HG02840 (cell line): ENCODE data around the gene RHAG.
"Not testable (repeated sequence)": the region's sequence is repeated elsewhere in the genome, so short reads cannot be mapped to it uniquely, and the experiment has no call there.

Experiments used
- ATAC-seq: cut with Tn5 transposase; IDR thresholded peaks from one replicate; pipeline ENCODE4 v1.9.1; 2021; ENCODE audit warnings: mild to moderate bottlenecking, moderate library complexity, moderate number of reproducible peaks; ENCODE audit not compliant: unreplicated experiment, low FRiP score

The RHAG gene

DNA sequence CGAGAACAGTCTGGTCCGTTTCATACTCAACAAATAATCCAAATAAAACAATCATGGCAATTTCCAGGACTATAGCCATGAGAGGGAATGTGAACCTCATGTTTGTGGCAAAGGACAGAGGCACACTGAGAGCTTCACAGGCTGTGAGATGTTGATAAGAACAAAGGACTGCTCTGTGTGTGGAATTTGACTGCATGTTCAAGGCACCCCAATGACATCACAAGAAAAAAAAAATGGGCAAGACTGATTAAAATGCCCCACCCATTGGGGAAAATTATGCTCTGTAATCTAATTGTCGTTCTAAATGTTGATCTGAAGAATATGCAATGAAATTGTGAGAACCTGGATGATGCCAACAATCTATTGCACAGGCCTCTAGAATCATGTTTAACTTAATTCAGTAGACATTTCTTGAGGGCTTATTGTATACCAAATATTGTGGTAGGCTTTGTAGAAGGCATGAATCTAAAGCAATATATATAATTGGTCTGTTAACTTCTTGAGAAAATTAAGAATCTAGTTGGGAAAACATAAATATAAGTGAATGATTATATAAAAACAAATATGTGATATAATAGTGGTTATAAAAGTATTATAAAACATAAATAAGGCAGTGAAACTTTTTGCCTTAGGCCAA, at the start of gene RHAG:
Gene RHAG, minus strand, starts transcription at position 127 of the 637 bp plus-strand sequence. Its CDS starts 27 bp downstream, at position 100.
- no peak for ATAC-seq

DNA sequence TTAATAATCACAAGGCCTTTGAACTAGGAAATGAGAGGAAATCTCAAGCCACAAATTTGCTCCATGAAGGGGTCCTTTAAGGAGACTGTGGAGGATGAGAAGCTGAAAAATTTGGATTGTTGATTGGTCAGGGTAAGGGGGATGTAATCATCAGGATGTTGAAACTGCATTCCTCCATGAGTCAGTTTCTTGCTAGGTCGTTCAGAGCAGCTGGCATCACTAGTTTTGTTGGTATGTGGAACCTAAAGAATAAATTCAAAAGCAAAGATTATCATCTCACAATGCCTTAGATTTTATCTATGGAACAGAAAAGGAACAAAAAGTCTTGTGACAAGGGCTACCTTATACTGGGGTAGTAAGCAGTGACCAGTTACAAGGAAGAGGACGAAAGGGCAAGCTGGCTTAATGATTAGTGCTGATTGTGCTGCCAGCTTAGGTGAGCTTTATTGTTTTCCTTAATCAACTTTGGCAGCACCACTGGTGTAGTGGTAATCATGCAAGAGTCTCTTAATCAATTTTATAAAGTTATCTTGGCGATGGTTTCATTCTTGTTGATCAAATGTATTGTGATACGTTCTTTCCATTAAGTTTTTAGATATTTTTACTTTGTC, 40.1 kb upstream of the RHAG start:
- ATAC-seq = no peak

DNA sequence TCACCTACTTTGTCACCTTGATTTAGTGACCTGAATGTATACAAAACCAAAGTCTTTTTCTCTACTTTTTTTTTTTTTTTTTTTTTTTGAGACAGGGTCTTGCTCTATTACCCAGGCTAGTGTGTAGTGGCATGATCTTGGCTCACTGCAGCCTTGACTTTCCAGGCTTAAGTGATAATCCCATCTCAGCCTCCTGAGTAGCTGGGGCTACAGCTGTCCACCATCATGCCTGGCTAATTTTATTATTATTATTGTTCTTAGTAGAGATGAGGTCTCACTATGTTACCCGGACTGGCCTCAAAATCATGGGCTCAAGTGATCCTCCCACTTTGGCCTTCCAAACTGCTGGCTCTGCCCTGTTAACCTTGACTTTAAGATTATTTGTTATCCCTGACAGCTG, 39.2 kb upstream of the RHAG start:
- ATAC-seq = no peak

DNA sequence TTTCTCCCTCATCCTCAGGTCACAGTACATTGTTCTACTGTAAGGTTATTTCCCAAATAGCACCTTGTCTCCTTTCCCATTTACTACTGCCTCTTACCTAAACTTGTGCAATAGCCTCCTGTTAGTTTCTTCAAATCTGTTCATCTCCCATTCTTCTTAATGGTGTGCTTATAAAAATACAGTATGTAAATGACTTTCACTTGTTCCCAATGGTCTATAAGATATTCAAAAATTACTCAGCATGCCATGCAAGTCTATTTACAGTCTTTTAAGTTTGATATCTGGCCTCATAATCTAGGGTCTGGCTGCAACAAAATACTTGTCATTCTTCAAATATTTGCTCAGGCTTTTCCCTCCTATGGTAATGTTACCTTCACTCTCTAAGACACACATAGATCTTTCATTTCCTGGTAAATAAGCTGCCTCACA, 31.5 kb upstream of the RHAG start:
- ATAC-seq = no peak

DNA sequence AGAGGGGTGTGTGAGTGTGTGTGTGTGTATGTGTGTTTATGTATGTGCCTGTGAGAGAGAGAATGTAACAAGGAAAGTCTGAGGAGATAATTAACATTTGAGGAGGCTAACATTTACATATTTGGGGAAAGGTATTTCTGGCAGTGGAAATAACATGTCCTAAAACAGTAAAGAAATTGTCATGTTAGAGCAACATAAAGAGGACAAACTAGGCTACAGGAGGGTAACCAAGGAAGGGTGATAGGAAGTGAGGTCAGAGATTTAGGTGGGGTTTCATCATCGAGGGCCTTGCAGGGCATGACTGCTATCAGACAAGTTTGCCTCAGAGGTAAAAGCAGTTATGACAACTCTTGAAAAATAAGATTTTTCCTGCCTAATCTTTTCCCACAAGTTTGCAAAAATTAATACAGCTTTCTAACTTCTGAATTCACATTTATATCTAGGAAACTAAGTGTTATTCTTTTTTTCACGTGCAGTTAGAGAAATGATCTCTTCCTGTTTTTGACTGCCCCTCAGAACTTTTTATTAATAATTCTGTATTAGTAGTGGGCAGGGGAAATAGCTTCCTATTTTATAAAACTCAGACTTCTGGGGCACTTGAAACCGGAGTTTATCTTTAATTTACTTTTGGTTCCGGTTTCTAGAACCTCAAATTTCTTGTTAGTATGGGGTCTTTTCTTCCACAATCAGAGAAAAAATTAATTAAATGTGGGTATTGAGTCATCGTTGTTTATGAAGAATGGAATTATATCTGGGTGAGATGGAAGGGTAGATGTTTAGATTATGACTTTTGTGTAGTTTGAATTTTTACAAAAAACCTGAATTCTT, 30.5 kb upstream of the RHAG start:
- no peak for ATAC-seq

DNA sequence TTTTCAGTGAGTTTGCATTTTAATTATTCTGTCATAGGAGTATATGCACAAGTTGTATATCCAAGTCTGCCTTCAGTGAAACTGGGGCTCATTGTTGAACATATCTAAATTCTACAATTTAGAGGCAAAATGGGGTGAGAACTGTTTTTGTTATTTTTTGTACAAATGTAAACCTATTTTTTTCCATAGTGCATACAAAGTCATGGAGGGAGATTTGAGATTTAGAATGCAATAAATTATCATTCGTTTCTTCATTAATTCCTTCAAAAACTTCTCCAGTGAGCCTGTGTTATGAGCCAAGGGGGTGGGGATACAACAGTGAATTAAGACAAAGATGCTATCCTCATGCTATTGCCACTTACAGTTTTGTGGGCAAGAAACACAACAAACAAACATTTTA, 29.8 kb upstream of the RHAG start:
- ATAC-seq = no peak

DNA sequence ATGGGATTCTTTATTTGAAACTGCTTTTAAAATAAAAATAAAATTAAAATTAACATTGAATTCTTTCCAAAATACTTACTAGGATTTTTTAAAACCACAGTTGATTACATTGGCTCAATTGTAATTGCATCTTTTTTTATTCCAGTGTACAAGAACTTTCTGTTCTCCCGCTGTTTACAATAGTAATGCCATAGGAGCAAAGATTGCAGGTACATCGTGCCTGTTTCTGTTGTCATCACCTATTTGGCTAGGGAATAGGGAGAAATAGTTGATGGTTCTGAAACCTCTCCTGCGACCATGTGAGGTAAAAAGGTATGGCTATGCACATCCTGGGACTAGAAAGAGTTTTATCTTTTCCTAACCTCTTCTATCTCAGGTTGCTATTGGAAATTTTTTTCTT, 28.2 kb upstream of the RHAG start:
- no peak for ATAC-seq

DNA sequence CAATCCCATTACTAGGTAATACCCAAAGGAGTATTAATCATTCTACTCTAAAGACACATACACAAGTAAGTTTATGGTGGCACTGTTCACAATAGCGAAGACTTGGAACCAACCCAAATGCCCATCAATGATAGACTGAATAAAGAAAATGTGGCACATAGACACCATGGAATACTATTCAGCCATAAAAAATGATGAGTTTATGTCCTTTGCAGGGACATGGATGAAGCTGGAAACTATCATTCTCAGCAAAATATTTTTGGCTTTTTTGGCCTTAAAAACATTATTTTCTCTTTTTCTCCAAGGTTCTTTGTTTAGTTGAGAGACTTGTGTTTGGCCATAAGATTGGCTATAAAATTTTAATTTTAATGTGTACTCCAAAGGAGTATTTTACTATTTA, 27.4 kb upstream of the RHAG start:
- ATAC-seq = not testable (repeated sequence)

DNA sequence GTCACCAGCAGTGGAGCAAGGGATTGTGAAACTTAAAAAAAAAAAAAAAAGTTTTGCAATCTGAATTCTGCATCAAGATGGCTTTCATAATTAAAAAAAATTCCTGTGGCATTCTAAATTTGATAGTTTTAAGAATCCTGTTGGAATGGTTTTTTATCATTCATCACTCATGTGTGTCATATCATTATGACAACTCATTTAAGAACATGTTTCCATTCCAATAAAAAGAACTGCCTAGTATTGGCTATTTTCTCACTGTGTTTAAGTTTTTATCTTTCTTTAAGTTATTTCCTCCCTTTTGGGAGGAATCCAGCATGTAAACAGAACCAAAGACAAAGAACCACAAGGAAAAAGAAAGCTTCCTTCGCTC, 26.2 kb upstream of the RHAG start:
- ATAC-seq = no peak

DNA sequence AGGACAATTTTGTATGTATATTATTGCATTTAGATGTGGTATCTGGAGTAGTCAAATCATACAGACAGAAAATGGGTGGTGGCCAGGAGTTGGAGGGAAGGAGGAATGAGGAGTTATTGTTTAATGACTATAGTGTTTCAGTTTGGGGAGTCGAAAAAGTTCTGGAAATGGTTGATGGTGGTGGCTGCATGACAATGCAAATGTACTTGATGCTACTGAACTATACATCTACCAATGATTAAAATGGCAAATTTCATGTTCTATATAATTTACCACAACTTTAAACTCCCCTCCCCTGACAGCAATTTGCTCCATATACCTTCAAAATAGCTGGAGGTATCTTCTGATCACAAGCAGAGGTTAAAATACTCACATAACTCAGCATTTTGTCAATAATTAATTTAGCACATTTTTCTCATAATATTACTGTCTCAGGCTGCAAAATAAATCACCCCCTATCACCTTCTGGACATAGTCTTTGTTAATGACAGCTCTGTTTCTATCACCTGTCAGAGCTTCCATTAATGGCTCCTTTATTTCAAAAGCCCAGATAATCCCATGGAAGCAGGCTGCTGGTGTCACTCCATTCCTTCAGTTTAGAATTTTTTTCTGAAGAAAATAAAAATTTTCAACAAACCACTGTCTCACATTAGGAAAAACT, 25.7 kb upstream of the RHAG start:
- no peak for ATAC-seq

DNA sequence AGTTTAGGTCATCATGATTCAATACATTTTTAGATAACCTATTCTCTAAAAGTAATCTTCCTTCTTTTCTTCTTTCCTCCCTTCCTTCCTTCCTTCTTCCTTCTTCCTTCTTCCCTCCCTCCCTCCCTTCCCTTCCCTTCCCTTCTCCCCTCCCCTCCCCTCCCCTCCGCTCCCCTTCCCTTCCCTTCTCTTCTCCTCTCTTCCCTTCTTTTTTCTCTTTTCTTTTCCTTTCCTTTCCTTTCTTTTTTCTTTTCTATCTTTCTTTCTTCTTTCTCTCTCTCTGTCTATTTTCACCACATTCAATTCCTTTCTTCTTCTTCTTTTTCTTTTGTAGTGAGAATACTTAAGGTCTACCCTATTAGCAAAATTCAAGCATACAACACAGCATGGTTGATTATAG, 17.3 kb upstream of the RHAG start:
- no peak for ATAC-seq

DNA sequence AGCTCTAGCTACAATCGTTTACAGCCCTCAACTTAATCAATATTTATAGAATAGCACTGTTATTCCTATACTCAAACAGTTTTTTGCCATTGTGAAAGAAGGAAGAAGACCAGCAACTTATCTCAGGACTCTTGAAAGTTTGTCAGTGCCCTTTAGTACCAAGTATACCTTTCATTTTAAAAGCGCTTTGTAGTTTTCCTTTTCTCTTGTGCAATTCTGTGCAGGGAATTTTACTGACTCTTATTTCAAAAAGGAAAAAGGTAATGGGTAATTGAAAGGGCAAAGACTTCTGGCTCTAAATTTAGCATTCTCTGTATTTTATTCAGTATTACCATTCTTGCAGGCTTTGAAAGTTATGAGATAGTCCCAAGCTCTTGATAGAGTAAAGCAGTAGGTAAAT, 16.8 kb upstream of the RHAG start:
- no peak for ATAC-seq

DNA sequence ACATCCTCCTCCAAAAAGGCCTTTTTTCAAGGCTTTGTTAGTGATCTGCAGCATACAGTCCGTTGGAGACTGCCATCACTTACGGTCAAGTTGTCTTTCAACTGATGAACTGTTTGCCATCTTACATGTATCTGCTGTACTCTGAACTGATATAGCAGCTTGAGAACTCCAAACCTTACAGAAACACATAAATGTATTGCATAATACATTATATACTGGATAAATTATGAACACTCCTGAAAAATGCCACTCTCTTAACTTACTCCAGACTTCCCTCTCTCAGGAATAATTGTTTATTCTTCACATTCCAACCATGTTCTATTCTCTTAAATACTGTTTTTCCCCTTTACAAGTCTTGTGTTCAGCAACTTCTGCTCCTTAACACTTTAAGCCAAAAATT, 14.6 kb upstream of the RHAG start:
- ATAC-seq = no peak

DNA sequence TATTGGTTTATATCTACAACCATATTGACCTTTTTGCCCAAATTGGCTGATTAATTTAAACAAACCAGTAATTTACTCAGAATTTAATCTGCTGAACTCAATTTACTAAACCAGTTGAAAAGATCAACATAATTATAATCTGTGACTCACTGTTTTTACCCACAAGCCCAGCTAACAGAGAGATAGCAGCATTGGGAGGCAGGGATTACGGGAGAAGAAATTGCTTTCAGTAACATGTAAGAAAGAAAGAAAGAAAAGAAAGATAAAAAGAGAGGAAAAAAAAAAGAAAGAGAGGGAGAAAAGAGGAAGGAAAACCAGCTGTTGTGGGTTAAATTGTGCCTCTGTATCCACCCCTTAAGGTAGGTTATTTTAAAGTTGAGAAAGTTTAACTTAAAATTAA, 13.3 kb upstream of the RHAG start:
- no peak for ATAC-seq

DNA sequence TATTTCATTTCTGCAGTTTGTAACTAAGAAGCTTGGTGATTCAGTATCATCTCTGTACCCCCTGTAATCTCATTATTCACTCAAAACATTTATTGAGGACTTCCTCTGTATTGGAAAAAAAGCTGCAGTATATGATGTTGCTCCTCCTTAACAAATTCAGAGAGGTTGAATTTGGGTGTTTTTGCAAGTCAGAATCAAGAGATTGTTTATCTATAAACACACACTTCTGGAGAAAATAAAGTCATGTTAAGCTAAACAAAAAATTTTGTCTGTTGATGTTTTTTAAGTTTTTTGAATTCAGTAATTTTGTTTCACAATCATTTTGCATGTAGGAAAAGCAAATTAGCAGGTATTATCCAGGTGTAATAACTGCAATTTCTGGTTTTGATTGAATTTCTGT, 11.4 kb upstream of the RHAG start:
- no peak for ATAC-seq

DNA sequence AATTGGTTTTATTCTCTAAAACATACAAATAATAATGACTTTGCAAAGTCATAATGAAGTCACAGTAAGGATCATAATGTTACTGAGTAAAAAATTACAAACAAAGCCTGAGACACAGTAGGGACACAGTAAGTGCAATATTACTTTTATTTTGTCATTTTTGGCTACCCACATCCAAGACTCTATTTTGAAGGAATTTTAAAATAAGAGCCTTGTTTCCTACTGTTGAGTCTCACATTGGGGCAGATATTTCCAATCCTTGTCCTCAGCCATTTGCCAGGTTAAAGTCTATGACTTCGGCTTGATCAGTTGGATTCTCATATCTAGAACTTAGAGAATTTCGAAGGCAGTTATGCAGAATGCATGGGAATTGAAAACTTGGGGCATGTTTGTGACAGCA, 10.8 kb upstream of the RHAG start:
- ATAC-seq = no peak

DNA sequence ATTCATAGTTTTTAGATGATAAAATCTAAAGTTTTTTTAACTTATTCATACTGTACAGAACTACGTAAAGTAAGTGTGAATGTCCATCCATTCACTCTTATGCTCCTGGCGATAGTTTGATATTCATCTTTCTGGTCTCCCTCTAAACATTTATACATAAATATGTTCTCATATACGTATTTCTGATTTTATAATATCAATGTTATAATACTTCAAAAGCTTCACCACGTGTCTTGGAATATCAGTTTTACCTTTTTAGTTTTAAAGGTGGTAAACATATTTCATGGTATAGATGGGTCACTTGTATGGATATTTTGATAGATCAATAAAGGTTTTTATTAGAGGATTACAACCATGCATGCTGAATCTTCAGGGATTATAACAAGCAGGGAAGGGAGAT, 10.3 kb upstream of the RHAG start:
- ATAC-seq = no peak

DNA sequence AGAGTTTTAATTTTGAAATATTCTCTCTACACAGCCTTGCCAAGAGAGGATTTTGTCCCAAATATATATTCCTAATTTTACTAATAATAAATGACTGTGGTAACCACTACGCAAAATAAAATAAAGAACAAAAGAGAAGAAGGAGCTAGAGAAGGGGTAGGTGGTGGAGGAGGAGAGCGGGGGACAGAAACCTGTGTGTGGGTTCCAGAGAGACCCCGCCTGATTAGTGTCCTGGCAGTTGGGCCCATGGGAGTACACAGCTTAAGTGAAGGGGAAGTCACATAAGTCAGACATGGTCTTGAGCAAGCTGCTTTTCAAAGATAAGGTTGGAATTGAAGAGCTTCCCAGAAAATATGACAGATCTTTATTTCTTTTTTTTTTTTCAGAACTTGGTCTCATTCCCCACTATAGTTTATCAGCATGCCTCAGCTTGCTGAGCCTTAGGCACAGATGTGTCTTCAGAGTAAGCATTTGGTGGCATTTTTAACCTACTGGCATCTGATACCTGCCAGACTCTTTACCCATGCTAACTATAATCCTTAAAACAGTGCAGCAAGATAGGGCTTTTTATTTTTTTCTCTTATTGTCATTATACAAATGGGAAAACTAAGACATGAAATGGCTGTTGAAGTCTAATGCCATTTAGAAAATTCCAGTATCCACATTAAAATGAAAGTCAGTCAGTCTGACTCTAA, 9.6 kb upstream of the RHAG start:
- no peak for ATAC-seq

DNA sequence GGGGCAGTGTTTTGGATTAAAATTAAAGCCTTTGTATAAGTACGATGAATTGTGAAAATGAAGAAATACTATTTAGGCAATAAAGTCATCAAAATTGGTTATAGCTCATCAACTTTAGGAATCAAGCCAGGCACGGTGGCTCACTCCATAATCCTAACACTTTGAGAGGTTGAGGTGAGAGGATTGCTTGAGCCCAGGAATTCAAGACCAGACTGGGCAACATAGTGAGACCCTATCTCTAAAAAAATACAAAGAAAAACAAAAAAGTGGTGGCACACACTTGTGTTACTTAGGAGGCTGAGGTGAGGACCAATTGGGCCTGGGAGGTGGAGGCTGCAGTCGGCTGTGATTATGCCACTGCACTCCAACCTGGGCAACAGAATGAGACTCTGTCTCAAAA, 8.5 kb upstream of the RHAG start:
- ATAC-seq = no peak

DNA sequence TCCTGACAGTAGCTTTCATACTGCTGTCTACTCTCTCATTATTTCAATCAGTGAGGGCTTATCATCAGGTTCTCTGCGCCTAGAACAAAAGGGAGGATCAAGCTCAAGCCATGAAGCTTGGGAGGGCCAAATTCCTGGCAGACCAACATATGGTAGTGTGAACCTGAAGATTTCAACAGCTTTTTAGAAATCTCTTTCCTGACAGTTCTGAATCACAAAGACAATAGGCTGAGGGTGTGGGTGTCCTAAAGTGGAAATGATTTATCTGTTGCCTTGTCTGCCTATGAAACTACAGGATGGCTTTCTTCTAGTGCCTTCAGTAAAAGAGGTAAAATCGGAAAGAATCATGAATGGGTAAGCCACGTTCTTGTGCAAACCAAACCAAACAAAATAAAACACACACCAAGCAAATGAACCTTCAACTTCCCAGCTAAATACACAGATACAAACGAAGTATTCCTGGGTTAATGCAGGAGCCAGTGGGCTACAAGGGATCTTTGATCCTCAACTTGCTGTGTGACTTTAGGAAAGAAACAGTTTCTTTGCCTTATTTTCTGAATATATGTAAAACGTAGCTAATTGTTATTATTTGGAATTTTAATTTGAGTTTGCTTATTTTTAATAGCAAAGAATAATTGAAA, 2.7 kb upstream of the RHAG start:
- no peak for ATAC-seq
